Activated CD8-positive, alpha-beta memory T cell treated with anti-CD3 and anti-CD28 coated beads for 4 hours (primary cell): Measurements from ENCODE around the gene KRT79.
"Not testable (repeated sequence)": the region's sequence is repeated elsewhere in the genome, so short reads cannot be mapped to it uniquely, and the experiment has no call there.

ENCODE experiments used
- DNase-seq, 2 donors: peaks; one replicate each; pipeline ENCODE4 v3.0.0-alpha.2; 2020; ENCODE audit warnings: low read depth in 2 of 2

The KRT79 gene

GRCh38 chr12:52806821-52807543 is 27.1 kb downstream of the KRT79 start:
- no peak for DNase-seq

GRCh38 chr12:52806169-52806811 is 27.8 kb downstream of the KRT79 start:
- no peak for DNase-seq

DNA sequence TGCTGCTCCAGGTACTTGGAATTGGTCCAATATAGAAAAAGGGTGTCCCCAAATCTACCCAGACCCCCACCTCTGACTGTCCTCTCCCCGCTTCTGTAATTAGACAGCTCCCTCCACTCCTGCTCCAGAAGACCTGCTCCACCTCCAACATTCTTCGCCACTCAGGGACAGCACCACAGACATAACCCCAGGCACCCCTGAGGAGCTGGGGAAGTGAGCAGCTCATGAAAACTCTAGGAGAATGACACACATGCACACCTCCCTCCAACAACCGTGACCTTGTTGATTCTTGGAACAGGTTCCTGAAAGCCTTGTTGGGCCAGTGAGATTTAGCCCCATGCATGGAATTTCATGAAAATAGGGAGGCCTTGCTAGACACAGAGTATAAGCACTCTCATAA is 28.4 kb downstream of the KRT79 start:
- no peak for DNase-seq

DNA sequence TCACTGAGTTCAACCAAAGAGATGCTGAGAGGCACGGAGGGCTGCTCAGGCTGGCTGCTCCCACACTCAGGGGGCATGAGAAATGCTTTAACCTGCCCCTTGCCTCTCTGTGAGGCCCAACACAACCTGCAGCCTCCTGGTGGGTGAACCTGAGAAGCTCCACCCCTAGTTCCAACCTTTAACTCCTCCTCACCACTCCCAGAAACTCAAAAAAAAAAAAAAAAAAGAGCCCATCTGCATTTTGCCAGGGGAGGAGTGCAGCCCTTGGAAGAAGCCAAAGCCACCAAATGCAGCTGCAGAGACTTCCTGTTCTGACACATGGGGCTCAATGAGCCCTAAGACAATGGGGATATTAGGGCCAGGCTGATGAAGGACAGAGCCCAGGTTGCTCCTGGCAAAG is 29.1 kb downstream of the KRT79 start:
- DNase-seq, result no peak

GRCh38 chr12:52802442-52802841 is 31.7 kb downstream of the KRT79 start:
- no peak for DNase-seq

DNA sequence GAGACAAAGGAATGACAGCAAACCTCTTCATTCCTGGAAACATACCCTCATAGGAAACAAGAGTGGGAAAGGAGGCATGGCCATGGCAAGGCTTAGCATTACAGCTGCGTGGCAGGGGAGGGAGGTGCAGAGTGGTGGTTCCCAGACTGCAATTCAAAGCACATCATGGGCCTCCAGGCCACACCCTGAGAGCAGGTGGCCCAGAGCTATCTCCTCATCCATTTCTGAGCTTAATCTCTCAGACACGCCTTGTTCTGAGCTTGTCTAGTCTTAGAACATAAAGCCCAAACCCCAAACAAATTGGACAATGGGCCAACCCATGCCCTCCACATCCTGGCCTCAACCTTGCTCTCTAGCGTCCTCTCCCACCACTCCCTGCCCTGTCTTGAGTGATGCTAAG is 32.3 kb downstream of the KRT79 start:
- no peak for DNase-seq

DNA sequence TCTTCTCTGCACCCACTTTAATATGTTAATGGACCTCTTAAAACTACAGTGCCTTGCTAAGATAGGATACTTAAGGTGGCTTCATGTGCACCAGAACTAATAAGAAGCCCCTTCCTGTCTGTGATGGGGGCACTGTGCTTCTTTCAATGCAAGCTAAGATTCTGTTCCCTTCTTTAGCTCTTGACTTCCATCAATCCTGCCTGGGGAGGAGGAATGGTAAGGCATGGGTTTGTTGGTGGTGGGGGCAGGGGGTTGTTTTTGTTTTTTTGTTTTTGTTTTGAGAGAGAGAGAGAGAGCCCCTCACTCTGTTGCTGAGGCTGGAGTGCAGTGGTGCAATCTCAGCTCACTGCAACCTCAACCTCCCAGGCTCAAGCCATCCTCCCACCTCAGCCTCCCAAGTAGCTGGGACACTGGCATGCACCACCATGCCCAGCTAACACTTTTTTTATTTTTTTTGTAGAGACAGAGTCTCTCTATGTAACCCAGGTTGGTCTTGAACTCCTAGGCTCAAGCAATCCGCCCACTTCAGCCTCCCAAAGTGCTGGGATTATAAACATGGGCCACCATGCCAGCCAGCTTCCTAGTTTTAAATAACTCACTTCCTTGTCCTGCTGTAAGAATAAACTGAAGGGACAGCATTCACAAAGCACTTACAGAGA is 33.7 kb downstream of the KRT79 start:
- DNase-seq, result no peak

- no peak for DNase-seq
These were observed 34.5 kb downstream of the KRT79 start for GRCh38 chr12:52799505-52800211.

GRCh38 chr12:52798671-52799504 is 35.2 kb downstream of the KRT79 start:
- DNase-seq, result no peak

DNA sequence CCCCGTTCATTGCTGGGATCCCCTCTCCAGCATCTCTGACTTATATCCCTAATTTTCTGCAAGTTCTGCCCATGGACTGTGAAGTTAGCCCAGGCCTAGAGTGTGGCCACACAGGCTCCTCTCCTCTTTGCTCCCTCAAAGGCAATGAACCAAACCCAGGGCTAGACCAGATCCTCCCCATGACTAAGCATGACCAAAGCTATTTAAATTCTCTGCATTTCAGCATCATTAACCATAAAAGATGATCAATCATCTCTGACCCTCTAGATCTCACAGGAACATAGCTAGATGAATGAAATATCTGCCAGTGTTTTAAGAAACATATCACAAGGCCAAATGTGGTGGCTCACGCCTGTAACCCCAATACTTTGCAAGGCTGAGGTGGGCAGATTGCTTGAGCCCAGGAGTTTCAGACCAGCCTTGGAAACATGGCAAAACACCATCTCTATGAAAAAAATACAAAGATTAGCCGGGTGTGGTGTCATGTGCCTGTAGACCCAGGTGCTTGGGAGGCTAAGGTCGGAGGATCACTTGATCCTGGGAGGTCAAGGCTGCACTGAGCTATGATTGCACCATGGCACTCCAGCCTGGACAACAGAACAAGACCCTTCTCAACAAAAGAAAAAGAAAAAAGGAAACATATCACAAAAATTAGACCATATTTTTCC is 36.0 kb downstream of the KRT79 start:
- no peak for DNase-seq

- no peak for DNase-seq
These were observed 36.6 kb downstream of the KRT79 start for GRCh38 chr12:52797529-52797894.

DNA sequence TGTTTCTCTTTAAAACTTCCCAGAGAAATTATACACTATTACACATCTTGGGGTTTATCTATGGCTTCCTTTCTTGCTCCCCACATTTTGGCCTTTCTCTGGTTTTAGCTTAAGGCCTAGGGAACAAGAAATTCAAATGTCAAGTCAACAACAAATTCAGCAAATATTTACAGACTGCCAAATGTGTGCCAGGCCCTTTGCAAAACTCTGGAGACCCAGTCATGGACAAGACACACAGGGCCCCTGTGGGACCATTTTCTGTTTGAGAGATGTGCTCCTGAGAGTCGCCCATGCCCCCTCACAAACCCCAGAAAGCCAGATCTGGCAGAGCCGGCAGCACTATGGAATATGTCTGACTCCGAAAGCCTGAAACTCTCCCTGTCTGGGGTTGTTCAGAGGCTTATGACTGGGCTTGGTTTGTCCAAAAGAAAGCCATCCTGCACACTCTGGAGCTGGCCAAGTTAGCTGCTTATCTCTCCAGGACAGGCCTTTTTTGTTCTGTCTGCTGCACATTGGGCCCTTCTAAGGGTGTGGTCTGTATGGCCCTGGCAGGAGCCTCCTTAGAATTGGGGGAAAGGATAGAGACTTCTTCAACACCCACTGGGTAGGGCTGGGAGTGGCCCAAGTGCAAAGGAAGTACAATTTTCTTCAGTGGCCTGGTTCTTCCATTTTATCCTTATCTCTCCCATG is 37.1 kb downstream of the KRT79 start:
- no peak for DNase-seq

GRCh38 chr12:52796429-52796794 is 37.7 kb downstream of the KRT79 start:
- DNase-seq, result no peak

- DNase-seq, result no peak
These were observed 38.2 kb downstream of the KRT79 start, which contains the start of gene KRT3 for GRCh38 chr12:52795694-52796428. Gene KRT3, minus strand, starts transcription at chr12:52796117. Its CDS starts 75 bp downstream, at chr12:52796042.

- not testable (repeated sequence) for DNase-seq
These were observed 38.8 kb downstream of the KRT79 start for GRCh38 chr12:52795332-52795674.

GRCh38 chr12:52794479-52795331 is 39.4 kb downstream of the KRT79 start:
- no peak for DNase-seq

DNA sequence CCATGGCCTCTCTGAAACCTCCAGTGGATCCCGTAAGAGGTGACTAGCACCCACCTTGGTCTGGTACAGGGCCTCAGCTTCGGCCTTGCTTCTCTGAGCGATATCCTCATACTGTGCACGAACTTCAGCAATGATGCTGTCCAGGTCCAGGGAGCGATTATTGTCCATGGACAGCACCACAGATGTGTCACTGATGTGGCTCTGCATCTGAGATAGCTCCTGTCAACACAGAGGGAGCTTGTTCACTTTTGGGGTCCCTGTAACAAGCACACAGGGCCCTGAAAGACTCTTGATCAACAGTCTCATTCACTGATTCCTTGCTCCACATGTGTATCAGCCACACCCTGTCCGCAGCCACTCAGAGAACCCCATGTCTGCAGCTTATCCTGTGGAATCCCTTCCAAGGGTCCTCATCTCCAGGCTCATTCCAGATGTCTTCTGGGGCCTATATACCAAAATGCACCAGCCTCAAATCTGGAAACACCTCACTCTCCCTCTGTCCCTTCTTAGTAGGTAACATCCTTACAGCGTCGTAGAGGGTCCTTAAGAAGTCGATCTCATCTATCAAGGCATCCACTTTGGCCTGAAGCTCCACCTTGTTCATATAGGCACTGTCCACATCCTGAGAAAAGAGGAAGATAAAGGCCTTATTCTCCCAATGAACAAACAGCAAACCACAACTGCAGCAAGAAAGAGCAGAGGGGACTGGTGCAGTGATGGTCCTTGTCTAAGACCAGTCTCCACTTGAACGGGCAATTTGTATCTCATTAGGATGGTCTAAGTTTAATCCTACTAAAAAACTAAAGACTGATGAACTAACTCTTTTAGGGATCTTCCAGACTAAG is 41.7 kb downstream of the KRT79 start:
- DNase-seq, result no peak
